GM18873 (cell line): ENCODE data around the gene ZCCHC17.
"Not testable (repeated sequence)": the region's sequence is repeated elsewhere in the genome, so short reads cannot be mapped to it uniquely, and the experiment has no call there.

Source experiments
- ATAC-seq: cut with Tn5 transposase; IDR thresholded peaks from one replicate; pipeline ENCODE4 v1.9.1; 2021; ENCODE audit warnings: mild to moderate bottlenecking, moderate library complexity, moderate number of reproducible peaks; ENCODE audit not compliant: unreplicated experiment, low FRiP score

ZCCHC17 gene

DNA sequence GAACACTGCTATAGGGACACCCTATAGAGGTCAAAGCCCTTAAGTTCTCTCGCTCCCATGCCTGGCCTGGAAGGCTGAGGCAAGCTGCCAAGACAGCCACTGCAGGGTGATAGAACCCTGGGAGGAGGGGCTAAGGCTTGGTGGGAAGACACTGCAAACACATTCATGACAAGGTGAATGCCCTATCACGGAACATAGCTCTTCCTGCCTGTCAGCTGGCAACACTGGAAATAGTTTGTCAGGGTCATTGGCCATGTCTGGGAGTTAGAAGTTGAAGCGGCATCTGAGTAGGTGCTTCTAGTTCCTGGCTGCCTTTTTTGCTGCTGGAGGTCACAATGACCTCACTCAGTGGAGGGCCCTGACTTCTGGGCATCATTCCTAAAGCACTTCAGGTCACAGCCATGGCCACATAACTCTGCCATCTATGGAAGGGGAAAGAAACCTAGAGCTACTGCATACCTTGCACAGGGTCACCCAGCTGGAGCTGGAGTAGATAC is 71.8 kb downstream of the ZCCHC17 start:
- ATAC-seq, result no peak

DNA sequence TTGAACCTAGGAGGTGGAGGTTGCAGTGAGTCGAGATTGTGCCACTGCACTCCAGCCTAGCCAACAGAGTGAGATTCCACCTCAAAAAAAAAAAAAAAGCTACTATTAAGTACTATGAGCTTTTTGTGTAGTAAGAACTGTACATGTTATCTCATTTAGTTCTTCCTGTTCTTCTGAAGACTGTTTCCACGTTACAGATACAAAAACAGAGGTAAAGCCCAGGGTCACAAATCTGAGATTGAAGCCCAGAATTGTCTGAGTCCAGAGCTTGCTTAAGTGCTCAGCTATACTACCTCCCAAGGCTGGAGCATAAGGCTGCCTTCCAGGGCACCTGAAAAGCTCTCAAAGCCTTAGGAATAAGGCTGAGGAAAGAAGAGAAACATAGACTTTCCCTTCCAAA is 73.2 kb downstream of the ZCCHC17 start:
- ATAC-seq, result no peak

DNA sequence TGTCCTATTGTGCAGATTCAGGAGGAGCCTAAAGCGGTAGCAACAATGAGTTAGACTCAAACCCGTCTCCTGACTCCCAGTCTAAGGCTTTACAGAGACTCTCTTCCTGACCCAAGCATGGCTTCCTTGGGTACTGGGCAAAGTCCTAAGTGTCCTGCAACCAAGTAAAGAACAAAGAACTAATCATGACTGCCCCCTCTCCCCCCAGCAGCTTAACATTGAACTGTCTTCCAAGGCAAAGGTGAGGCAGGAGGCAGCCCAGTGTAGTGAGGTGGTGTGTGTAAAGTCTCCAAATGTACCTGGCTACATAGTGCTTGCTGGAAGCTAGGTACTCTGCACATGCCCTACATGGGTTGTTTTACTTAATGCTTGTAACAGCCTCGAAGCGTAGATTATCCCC is 73.7 kb downstream of the ZCCHC17 start:
- no peak for ATAC-seq

DNA sequence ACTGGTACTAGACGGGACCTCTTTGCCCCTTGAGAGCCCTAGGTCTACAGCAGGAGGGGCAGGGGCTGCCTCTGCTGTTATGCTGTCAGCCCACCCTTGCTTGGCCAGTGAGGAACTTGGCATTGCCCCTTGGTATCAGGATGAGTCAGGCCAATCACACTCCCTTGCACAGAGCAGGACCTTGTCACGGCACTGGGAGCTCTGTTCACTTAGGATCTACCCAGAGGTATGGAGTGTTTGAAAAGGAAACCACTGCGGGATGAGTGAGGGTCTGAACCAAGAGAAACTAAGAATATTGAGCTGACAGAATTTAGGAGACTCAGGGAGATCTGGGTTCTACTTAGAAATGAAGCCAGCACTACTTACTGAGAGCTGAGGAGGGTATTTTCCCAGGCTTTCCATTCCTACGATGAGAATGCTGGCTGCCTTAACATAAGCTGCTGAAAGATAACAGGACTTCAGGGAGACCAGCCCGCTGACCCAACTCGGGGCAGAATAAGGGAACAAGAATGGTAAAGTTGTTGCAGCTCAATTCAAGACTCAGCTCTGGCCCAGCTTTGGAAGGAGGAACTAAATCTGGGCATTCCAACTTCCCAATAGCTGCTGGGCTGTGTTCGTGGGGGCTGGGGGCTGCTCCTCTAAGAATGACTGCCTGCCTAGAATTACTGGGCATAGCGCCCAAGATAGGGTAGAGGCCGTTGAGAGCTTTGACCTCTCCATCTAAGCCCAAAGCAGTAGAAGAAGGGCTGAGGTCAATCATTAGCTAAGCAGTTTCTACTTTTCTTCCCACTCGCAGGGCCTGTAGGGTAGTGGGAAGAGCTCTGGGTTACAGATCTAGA is 74.5 kb downstream of the ZCCHC17 start:
- ATAC-seq, result no peak

DNA sequence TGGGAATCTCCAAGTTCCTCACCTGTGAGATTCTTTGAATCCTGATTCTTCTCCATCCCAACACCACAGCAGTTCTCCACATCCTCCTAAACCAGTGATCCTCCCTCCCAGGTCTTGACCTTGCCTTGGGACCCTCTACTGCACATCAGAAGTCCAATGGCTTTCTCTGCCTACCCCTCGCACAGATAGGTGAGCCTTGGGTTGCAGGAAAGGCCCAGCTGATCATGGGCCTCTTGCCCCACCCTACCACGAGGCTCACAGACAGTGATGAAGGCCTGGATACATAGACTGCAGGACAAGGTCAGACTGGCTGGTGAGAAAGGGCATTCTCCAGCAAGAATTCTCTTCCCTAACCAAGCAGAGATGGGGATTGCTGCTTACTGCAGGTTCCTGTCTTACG is 75.2 kb downstream of the ZCCHC17 start:
- no peak for ATAC-seq

DNA sequence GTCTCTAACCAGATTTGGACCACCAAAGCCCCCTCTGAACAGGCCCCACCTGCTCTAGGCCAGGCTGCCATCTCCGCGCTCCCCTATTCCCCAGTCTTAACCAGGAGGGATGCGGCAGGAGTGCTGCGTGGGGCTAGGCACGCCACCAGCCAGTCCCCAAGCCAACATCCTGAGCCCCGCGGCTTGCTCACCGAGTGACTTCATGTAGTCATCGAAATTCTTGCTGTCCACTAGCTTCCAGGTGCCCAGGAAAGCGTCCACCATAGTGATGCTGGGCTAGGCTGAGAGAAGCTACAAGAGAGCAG is 75.9 kb downstream of the ZCCHC17 start:
- ATAC-seq, result no peak

DNA sequence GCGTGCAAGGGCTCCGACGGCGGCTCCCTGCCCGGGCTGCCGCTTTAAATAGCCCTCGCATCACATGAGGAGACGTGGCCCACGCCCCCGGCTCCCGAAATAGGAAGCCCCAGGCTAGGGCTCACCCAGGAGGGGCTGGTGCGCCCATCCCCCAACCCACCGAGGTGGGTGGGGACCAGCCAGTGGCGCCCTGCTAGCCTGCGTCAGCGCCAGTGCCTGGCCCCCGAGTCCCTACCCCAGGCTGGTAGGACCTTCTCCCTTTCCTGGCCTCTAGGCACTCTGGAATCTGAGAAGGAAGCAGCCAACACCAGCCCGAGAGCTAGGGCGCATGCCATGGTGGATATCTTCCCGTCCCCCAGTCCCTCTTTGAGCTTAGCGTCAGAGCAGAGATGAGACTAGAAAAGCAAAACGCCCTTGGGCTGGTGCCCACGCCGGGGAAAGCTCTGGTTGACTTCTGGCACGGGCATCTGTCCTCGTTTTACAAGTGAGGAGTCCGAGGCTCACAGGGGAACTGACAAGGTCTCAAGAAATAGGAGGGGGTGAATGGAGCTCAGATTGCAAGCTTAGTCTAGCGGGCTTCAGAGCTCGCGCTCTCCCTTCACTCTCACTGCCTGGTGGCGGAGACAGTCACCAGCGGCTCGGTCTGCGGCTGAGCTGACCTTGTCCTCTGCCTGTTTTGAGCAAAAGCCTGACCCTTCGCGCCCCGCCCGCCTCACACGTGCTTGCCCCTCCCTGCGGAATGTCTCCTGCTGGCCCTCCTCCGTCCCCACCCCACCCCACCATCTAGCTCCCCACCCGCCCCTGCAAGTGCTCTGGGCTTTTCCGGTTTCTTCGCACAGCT is 76.4 kb downstream of the ZCCHC17 start, which contains the start of gene FABP3:
FABP3 (minus strand) TSS at position 21 of the 841 bp plus-strand sequence. CDS start 62 bp downstream, outside the sequence.
- no peak for ATAC-seq

DNA sequence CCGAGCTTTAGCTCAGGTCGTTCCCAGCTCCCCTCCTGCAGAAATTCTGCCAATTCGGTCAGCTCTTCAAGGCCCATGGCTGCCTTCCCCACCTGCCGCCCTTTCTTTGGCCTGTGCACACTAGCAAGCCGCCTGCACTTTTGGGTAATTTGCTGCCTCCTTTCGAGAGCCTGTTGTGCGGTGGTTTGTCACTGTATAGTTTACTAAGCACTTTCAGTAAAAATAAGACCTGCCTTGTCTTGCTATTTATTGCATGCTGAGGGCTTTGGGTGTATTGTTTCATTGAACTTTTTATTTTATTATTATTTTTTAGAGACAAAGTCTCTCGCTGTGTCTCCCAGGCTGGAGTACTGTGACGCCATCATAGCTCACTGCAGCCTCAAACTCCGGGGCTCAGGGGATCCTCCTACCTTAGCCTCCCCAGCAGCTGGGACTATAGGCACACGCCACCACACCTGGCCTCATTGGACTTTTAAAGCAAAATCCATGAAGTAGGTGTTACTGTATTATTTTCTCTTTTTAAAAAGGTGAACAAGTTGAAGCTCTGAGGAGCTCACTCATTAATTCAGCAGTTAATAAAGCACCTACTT is 77.2 kb downstream of the ZCCHC17 start:
- no peak for ATAC-seq

DNA sequence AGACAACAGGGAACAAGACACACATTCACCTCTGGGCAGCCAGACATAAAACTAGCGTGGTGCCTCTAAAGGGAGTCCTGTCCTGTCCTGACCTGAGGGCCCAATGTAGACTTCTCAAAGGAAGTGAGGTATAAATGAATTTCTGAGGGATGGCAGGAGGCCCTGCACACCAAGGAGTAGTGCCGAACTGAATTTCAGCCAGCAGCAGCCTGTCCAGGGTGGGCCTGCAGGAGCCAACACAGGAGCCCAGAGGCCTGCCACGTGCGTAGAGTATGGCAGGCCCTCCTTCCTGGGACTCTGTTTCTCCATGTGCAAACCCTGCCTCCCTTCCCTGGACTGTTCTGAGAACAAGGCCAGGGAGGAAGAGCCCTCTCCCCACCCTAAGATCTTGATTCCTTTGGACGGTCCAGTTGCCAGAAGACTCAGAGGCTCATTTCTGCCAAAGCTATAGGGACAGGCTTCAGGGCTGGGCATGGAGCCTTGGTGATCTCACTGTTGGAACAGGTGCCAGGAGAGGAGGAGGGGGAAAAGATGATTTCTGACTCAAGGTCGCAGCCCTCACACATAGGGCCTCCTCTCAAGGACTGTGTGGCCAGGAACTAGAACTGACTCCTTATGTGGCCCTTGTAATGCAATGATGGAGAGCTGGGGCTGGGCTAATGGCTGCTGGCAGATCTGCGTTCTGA is 77.8 kb downstream of the ZCCHC17 start:
- ATAC-seq, result no peak

DNA sequence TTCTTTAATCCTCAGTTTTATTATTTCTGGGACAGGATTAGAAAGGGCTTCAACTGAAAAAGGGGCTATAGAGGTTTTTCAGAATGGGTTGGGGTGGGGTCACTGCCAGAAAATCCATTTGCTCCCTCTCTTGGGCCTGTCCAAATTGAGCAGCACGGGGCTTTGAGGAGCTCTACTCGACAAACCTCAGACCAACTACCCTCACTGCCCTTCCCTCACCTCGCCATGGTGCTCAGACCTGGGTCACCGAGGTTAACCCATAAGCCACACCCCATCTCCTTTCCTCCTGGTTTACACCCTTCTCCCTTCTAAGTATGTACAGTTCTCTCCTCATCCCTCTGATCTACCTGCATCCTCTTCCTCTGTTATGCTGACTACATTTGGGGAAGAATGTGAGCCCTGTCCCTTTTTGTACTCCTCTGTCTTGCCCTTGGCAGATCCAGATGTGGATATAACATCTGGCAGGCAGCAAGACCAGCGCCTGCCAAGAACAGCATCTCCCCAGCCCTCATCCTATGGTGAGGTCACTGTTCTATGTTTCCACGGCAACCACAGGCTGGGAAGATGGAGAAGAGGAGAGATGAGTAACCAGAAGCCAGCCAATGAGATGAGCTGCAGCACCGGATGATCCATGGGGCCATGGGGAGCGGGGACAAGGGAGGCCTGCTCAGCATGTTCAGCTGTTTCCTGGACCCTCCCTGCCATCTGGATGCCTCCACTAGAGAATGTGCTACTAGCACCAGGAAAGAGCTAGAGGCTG is 79.7 kb downstream of the ZCCHC17 start:
- no peak for ATAC-seq

DNA sequence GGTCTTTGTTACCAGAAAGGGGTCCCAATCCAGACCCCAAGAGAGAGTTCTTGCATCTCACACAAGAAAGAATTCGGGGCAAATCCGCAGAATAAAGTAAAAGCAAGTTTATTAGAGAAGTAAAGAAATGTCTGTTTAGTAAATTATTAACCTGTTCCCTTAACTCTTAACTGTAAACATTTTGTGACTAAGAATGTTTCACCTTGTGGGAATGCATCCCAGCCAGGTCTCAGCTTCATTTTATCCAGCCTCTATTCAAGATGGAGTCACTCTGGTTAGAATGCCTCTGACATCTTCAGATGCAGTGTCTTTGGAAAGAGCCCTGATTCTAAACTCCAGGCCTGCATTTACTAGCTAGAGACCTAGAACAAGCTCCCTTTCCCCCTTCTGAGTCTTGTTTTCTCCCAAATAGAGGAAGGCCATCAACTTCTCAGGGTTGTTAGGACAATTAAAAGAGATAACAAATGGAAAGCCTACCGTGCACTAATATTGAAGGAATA is 80.6 kb downstream of the ZCCHC17 start:
- ATAC-seq, result no peak

DNA sequence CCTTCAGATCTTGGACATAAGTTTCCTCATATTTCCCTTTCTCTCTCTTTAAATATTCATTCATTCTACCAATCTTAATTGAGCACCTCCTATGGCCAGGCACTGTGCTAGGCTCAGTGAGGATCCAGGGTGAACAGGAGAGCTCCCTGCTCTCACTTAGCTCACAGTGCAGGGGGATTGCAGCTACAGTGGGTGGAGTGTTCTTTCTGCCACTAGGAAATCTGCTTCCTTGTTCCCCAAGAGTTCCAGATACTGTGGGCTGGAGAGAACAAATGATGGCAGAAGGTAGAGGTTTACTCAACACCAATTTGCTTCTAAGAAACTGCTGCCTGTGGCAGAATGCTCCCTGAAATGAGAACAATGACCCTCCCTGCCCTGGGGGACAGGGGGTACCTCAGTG is 81.2 kb downstream of the ZCCHC17 start:
- no peak for ATAC-seq

DNA sequence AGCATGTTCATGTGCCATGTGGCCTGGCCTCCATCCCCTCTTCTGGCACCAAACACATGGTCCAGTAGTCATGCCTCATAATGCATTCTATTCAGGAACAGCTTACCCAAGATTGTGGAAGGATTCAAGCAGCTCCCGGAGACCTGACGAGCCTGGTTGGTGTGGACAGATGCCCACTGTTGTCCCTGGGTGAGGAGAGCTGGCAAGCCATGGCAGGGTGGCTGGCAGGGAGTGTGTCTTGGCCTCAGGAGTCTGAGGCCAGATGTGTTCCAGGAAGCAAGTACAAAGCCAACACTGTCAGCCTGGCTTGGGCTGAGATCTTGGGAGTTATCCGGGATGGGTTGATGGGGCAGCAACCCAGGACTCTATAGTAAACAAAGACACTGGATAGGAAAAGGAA is 83.3 kb downstream of the ZCCHC17 start:
- no peak for ATAC-seq

DNA sequence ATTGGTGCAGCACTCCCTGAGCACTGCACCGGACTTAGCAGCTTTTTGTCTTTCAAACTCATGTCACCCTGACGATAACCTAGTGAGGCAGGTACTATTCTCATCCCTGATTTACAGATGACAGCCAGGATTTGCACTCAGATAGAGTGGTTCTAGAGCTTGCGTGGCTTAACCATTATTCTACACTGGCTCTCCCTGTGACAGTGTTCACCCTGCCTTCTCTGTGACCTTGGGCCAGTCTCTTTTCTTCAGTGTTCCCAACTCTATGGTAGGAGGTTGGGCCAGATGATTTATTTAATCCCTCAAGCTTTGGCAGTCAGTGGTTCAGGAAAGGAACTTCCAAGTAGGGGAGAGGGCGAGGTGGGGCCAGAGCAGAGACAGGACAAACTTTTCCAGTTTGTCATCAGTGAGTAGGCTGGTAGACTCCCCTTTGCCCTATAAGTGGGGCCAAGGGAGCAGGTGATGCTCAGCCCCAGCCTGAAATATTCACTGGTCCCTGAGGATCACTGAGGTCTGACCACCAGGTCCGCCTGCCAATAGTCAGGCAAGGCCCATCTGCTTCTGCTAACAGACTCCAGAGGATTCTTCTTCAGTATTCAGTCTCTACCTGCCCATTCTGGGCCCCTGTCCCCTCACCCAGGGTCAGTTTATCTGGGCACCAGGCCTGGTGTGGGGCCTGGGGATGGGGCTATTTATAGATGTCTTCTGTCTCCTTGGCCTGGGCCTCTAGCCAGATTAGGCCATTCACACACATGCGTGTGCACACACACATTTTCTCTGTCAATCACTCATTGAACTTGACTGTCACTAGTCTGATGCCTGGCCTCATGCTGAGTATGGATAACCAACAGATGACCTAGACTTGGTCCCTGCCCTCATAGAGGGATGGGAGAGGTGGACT is 84.8 kb downstream of the ZCCHC17 start:
- no peak for ATAC-seq

DNA sequence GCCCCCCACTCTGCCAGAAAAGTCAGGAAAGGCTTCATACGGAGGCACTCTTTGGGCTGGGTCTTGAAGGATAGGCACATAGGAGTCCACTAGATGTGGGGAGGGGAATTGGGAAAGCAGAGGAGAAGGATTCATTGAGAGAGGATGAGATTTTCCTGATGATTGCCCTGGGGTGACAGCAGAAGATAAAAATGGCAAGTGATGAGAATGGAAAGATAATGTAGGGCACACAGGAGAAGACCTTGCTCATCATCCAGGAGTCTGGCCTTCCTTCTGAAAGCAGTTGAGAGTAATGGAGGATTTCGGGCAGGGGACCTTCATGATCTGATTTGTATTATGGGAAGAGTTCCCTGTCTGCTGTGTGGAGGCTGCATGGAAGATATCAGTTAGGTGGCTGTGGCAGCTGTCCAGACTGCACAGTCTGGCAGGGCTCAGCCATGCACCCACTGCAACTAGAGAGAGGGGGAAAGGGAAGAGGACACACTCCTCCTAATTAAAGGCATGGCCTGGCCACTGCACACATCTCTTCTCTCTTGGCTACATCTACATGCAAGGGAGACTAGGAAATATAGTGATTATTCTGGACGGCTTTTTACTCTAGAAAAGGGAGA is 85.7 kb downstream of the ZCCHC17 start:
- ATAC-seq, result no peak

DNA sequence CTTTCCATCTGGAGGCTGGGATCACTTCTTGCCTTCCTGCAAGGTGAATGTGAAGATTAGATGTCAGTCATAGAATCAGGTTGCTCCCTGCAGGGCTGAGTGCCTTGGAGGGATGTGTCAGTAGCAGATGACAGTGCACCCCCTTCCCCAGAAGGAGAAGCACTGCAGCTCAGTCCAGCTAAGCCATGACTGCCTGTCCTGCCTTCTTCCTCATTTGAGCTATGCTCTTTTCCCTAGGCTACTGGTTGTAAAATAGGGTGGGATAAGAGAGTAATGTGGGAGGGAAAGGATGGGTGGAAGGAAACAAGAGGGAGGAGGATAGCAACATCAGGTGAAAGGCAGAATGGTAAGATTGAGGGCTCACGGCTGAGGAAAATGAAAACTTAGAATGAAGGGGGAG is 87.1 kb downstream of the ZCCHC17 start:
- no peak for ATAC-seq

DNA sequence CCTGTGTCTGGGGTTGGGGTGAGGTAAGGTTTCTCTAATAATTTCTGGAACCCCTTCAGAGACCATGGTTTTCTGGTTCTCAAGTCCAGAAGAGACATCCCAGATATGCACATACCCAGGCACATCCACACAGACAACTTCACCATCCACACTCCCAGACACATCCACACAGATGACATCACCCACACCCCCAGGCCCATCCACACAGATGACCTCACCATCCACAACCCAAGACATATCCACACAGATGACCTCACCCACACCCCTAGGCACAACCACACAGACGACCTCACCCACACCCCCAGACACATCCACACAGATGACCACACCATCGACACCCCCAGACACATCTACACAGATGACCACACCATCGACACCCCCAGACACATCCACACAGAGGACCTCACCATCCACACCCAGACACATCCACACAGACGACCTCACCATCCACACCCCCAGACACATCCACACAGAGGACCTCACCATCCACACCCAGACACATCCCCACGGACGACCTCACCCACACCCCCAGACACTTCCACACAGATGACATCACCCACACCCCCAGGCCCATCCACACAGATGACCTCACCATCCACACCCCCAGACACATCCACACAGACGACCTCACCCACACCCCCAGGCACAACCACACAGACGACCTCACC is 89.9 kb downstream of the ZCCHC17 start:
- ATAC-seq, result not testable (repeated sequence)

DNA sequence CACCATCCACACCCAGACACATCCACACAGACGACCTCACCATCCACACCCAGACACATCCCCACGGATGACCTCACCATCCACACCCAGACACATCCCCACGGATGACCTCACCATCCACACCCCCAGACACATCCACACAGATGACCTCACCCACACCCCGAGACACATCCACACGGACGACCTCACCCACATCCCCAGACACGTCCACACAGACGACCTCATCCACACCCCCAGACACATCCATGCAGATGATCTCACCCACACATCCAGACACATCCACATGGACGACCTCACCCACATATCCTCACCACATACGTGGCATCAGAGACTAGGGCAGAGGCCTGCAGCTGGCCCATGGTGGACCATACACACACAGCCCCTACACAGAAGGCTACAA is 90.8 kb downstream of the ZCCHC17 start:
- no peak for ATAC-seq
